22Rv1 (cell line): ENCODE results near the gene WWOX.

Experiments used
- H3K27ac ChIP-seq: fragments of 450-650 bp; 2 replicates; pipeline ENCODE4 v1.5.1; 2017
- CTCF ChIP-seq: fragments of 450-650 bp; IDR thresholded peaks from 2 replicates; pipeline ENCODE4 v1.5.1; 2017; ENCODE audit warnings: mild to moderate bottlenecking
- ZFX ChIP-seq: fragments of 450-650 bp; IDR thresholded peaks from 2 replicates; pipeline ENCODE4 v1.6.1; 2017; ENCODE audit warnings: antibody characterized with exemption, borderline replicate concordance

WWOX gene

GRCh38 chr16:78461496-78462287 is 362.2 kb downstream of the WWOX start:
- TF ChIP-seq CTCF = no peak
- H3K27ac ChIP-seq = no peak overlapping the region

GRCh38 chr16:78462288-78463208 is 363.1 kb downstream of the WWOX start:
- no peak for TF ChIP-seq CTCF
- no peak for TF ChIP-seq ZFX
- no peak overlapping the region for H3K27ac ChIP-seq

GRCh38 chr16:78463591-78463990 is 364.1 kb downstream of the WWOX start:
- no peak overlapping the region for H3K27ac ChIP-seq

GRCh38 chr16:78464833-78465232 is 365.4 kb downstream of the WWOX start:
- no peak overlapping the region for H3K27ac ChIP-seq
- TF ChIP-seq ZFX (no peak), CTCF (no peak)

More at GRCh38 chr16:78463591-78463990, 364.1 kb downstream of the WWOX start:
- TF ChIP-seq CTCF (no peak), ZFX (no peak)

GRCh38 chr16:78465730-78466129 is 366.3 kb downstream of the WWOX start:
- TF ChIP-seq CTCF = no peak
- TF ChIP-seq ZFX = no peak
- no peak overlapping the region for H3K27ac ChIP-seq

GRCh38 chr16:78469787-78470186 is 370.3 kb downstream of the WWOX start:
- no peak overlapping the region for H3K27ac ChIP-seq
- TF ChIP-seq ZFX (no peak), CTCF (no peak)
